Measurements from ENCODE around the gene PVALEF. TPM values are rescaled to one million over a fixed set of nuclear protein-coding genes. Genes with fewer than 3 reads are reported as not detected.

Gene PVALEF
- total and polyA plus RNA-seq, 2 of the 13 experiments (the other 11 are each of a cell fraction or from before 2014, with no cell fraction given), result 0.18 TPM

DNA sequence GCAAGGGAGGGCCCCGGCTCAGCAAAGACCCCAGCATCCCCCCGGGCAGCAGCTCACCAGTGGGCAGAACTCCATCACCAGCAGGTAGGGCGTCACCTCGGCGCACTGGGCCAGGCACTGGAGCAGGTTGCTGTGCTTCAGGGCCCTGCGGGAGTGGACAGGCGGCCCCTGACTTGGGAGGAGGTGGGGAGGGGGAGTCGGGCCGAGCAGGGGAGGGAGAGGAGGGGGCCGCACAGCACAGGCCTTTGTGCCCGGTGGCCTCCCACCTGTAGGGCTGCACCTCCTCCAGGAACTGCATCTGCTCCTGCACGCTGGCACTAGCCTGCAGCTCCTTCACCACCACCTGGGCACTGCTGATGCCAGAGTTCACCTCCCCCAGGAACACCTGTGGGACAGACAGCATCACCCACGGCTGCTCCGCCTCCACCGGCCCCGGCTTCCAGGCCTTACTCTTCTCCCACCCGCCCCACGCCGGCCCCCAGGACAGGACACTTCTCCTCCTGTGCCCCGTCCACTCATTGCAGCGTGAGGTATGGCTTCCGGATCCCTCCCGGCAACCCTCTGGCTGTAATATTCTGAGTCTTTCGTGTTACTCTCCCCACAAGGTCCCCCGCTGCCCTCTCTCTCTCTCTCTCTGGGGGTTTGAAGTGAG lies 37.7 kb upstream of the PVALEF start:
- no peak for ATAC-seq
- TF ChIP-seq, protein P1, sequence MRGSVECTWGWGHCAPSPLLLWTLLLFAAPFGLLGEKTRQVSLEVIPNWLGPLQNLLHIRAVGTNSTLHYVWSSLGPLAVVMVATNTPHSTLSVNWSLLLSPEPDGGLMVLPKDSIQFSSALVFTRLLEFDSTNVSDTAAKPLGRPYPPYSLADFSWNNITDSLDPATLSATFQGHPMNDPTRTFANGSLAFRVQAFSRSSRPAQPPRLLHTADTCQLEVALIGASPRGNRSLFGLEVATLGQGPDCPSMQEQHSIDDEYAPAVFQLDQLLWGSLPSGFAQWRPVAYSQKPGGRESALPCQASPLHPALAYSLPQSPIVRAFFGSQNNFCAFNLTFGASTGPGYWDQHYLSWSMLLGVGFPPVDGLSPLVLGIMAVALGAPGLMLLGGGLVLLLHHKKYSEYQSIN (CRISPR knock-in tag; IDR thresholded peaks at IDR 0.05; ENCODE audit: borderline replicate concordance), result no peak
- no peak for TF ChIP-seq KMT2A (CRISPR knock-in tag; IDR thresholded peaks at IDR 0.05)
- TF ChIP-seq, protein P2, sequence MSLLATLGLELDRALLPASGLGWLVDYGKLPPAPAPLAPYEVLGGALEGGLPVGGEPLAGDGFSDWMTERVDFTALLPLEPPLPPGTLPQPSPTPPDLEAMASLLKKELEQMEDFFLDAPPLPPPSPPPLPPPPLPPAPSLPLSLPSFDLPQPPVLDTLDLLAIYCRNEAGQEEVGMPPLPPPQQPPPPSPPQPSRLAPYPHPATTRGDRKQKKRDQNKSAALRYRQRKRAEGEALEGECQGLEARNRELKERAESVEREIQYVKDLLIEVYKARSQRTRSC (CRISPR knock-in tag; IDR thresholded peaks at IDR 0.05; ENCODE audit: low read depth), result no peak
- TF ChIP-seq, protein P3, sequence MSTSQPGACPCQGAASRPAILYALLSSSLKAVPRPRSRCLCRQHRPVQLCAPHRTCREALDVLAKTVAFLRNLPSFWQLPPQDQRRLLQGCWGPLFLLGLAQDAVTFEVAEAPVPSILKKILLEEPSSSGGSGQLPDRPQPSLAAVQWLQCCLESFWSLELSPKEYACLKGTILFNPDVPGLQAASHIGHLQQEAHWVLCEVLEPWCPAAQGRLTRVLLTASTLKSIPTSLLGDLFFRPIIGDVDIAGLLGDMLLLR (CRISPR knock-in tag; IDR thresholded peaks at IDR 0.05), result no peak
- TF ChIP-seq, protein P4, sequence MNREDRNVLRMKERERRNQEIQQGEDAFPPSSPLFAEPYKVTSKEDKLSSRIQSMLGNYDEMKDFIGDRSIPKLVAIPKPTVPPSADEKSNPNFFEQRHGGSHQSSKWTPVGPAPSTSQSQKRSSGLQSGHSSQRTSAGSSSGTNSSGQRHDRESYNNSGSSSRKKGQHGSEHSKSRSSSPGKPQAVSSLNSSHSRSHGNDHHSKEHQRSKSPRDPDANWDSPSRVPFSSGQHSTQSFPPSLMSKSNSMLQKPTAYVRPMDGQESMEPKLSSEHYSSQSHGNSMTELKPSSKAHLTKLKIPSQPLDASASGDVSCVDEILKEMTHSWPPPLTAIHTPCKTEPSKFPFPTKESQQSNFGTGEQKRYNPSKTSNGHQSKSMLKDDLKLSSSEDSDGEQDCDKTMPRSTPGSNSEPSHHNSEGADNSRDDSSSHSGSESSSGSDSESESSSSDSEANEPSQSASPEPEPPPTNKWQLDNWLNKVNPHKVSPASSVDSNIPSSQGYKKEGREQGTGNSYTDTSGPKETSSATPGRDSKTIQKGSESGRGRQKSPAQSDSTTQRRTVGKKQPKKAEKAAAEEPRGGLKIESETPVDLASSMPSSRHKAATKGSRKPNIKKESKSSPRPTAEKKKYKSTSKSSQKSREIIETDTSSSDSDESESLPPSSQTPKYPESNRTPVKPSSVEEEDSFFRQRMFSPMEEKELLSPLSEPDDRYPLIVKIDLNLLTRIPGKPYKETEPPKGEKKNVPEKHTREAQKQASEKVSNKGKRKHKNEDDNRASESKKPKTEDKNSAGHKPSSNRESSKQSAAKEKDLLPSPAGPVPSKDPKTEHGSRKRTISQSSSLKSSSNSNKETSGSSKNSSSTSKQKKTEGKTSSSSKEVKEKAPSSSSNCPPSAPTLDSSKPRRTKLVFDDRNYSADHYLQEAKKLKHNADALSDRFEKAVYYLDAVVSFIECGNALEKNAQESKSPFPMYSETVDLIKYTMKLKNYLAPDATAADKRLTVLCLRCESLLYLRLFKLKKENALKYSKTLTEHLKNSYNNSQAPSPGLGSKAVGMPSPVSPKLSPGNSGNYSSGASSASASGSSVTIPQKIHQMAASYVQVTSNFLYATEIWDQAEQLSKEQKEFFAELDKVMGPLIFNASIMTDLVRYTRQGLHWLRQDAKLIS (CRISPR knock-in tag; IDR thresholded peaks at IDR 0.05), result no peak
- TF ChIP-seq RFX1 (IDR thresholded peaks at IDR 0.05), result no peak
- TF ChIP-seq MBNL3 (CRISPR knock-in tag; conservative IDR thresholded peaks at IDR 0.05), result no peak
- TF ChIP-seq, protein P5, sequence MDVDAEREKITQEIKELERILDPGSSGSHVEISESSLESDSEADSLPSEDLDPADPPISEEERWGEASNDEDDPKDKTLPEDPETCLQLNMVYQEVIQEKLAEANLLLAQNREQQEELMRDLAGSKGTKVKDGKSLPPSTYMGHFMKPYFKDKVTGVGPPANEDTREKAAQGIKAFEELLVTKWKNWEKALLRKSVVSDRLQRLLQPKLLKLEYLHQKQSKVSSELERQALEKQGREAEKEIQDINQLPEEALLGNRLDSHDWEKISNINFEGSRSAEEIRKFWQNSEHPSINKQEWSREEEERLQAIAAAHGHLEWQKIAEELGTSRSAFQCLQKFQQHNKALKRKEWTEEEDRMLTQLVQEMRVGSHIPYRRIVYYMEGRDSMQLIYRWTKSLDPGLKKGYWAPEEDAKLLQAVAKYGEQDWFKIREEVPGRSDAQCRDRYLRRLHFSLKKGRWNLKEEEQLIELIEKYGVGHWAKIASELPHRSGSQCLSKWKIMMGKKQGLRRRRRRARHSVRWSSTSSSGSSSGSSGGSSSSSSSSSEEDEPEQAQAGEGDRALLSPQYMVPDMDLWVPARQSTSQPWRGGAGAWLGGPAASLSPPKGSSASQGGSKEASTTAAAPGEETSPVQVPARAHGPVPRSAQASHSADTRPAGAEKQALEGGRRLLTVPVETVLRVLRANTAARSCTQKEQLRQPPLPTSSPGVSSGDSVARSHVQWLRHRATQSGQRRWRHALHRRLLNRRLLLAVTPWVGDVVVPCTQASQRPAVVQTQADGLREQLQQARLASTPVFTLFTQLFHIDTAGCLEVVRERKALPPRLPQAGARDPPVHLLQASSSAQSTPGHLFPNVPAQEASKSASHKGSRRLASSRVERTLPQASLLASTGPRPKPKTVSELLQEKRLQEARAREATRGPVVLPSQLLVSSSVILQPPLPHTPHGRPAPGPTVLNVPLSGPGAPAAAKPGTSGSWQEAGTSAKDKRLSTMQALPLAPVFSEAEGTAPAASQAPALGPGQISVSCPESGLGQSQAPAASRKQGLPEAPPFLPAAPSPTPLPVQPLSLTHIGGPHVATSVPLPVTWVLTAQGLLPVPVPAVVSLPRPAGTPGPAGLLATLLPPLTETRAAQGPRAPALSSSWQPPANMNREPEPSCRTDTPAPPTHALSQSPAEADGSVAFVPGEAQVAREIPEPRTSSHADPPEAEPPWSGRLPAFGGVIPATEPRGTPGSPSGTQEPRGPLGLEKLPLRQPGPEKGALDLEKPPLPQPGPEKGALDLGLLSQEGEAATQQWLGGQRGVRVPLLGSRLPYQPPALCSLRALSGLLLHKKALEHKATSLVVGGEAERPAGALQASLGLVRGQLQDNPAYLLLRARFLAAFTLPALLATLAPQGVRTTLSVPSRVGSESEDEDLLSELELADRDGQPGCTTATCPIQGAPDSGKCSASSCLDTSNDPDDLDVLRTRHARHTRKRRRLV (CRISPR knock-in tag; IDR thresholded peaks at IDR 0.05), result no peak
- TF ChIP-seq STAG1 (CRISPR knock-in tag; IDR thresholded peaks at IDR 0.05), result no peak
- TF ChIP-seq, protein P6, sequence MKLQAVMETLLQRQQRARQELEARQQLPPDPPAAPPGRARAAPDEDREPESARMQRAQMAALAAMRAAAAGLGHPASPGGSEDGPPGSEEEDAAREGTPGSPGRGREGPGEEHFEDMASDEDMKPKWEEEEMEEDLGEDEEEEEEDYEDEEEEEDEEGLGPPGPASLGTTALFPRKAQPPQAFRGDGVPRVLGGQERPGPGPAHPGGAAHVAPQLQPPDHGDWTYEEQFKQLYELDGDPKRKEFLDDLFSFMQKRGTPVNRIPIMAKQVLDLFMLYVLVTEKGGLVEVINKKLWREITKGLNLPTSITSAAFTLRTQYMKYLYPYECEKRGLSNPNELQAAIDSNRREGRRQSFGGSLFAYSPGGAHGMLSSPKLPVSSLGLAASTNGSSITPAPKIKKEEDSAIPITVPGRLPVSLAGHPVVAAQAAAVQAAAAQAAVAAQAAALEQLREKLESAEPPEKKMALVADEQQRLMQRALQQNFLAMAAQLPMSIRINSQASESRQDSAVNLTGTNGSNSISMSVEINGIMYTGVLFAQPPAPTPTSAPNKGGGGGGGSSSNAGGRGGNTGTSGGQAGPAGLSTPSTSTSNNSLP (IDR thresholded peaks at IDR 0.05; ENCODE audit: low read depth, low read length), result no peak
- no peak for TF ChIP-seq WIZ (CRISPR knock-in tag; IDR thresholded peaks at IDR 0.05)

More for the DNA sequence above, 37.7 kb upstream of the PVALEF start:
- Histone ChIP-seq H3K36me3 (replicated peaks in 1 of 2; ENCODE audit: control insufficient read depth in 1 of 2, insufficient read depth in 2 of 2, low read length in 2 of 2) (no peaks in the 10 kb centered on the region), H3K9ac (ENCODE audit: insufficient read depth, low read depth, low read length) (no peak overlapping the region), H3K4me3 (replicated peaks in 1 of 3; ENCODE audit: insufficient read depth in 1 of 3, low read depth in 2 of 3, low read length in 3 of 3) (no peak overlapping the region), H3K27me3 (ENCODE audit: control insufficient read depth in 1 of 2, insufficient read depth in 2 of 2, low read length in 2 of 2) (no peaks in the 10 kb centered on the region), H3K4me1 (ENCODE audit: insufficient read depth, low read length) (peaks cover 35% of the 10 kb centered on the region), H3K27ac (ENCODE audit: extremely low read length, insufficient read depth, low read length) (no peak overlapping the region), H2AFZ (ENCODE audit: low read length) (no peak overlapping the region), H3K9me3 (ENCODE audit: low read length) (no peaks in the 10 kb centered on the region), H3K79me2 (ENCODE audit: insufficient read depth, low read length) (no peaks in the 10 kb centered on the region), H3K4me2 (ENCODE audit: low read depth, low read length) (no peak overlapping the region), H4K20me1 (ENCODE audit: insufficient read depth, low read length) (no peaks in the 10 kb centered on the region; the same call in 1 of the 2 replicates)
- 86% methylated on average over 19 of the region's 25 CpGs for WGBS (ENCODE audit: low lambda C conversion rate)
- ChIA-PET CTCF (ENCODE audit: low intra/inter-chr PET ratio, low total read pairs) (no interaction called here), POLR2A (no interaction called here)
- no TSS peak for BruUV-seq (replicated peaks)
- intact Hi-C loops (cut with micrococcal nuclease; ENCODE audit: unreplicated experiment) (no loop called here), in situ Hi-C loops (cut with HindIII; ENCODE audit: extremely low pct_ligation_motif_present, low pct_unique_long_range_greater_than_20kb) (no loop called here)
- no peak for FAIRE-seq
- no peak for DNase-seq (ENCODE audit: low spot score)
